HCT116 (cell line): ENCODE results near the gene CSDE1. TPM values are rescaled to one million over a fixed set of nuclear protein-coding genes. Genes with fewer than 3 reads are reported as not detected.

Source experiments
- ATAC-seq: fragments of 200-7000 bp; cut with Tn5 transposase; 2 replicates; pipeline ENCODE4 v1.9.1; 2020; ENCODE audit warnings: mild to moderate bottlenecking, moderate library complexity
- BruUV-seq: library from RNA; stranded (reverse); fragments of 400-500 nt; replicated peaks from 2 replicates; lab custom pipeline; 2021; lab: Mats Ljungman, UMichigan
- CTCF ChIA-PET: fragments of 300-600 bp; sonication (Branson Sonifier 250); formaldehyde crosslinking; loops from one replicate; lab custom pipeline; 2021; ENCODE audit warnings: antibody characterized with exemption; lab: Charles Lee
- POLR2A ChIA-PET: fragments of 300-600, 350-600 bp; sonication (Branson Sonifier 250); formaldehyde crosslinking; loops from one replicate; lab custom pipeline; 2021; ENCODE audit warnings: antibody characterized with exemption; lab: Charles Lee
- RAD21 ChIA-PET, 2 experiments: fragments of 300-600 bp; sonication (Branson Sonifier 250); formaldehyde crosslinking; loops; one replicate each; lab custom pipeline; 2023; ENCODE audit warnings: low total read pairs in 2 of 2; ENCODE audit not compliant: uncharacterized antibody in 2 of 2, unreplicated experiment in 2 of 2, low non-redundant PET in 1 of 2; lab: Charles Lee
- DNase-seq: peaks from one replicate; pipeline ENCODE4 v3.0.0-alpha.2; 2010; ENCODE audit warnings: low read depth, low spot score
- H2AFZ ChIP-seq: fragments of 200-600 bp; shearing (Covaris generic), sonication (generic); 2 replicates; pipeline ENCODE4 v1.6.1; 2017; ENCODE audit warnings: low read depth, mixed run types, mixed read lengths, antibody characterized with exemption, low read length; ENCODE audit not compliant: poor library complexity, severe bottlenecking
- H3K27ac ChIP-seq: 2 replicates; pipeline ENCODE4 v1.5.1; 2012; ENCODE audit warnings: low read depth, low read length
- H3K27me3 ChIP-seq: fragments of 200-600 bp; sonication (generic); 2 replicates; pipeline ENCODE4 v1.6.1; 2016; ENCODE audit warnings: mixed run types, low read length, mixed read lengths; ENCODE audit not compliant: insufficient read depth
- H3K36me3 ChIP-seq, 2 experiments: fragments of 200-500 bp in 1 of 2; fragments of 200-600 bp in 1 of 2; sonication (Bioruptor generic) in 1 of 2; sonication (generic) in 1 of 2; 2 replicates each; pipeline versions ENCODE4 v1.5.1 to v1.6.1; 2014 to 2016; ENCODE audit warnings: low read length in 2 of 2, inconsistent platforms in 1 of 2, mixed read lengths in 1 of 2, mixed run types in 1 of 2; ENCODE audit not compliant: insufficient read depth in 2 of 2, control insufficient read depth in 1 of 2
- H3K4me1 ChIP-seq, 2 experiments: fragments of 200-600 bp in 1 of 2; sonication (generic) in 1 of 2; 2 replicates each; pipeline versions ENCODE4 v1.5.1 to v1.6.1; 2012 to 2017; ENCODE audit warnings: low read length in 2 of 2, inconsistent platforms in 1 of 2, mild to moderate bottlenecking in 1 of 2, mixed read lengths in 1 of 2, mixed run types in 1 of 2, moderate library complexity in 1 of 2; ENCODE audit not compliant: insufficient read depth in 2 of 2, control insufficient read depth in 1 of 2
- H3K4me2 ChIP-seq: fragments of 200-600 bp; sonication (generic); 2 replicates; pipeline ENCODE4 v1.6.1; 2017; ENCODE audit warnings: mixed run types, low read length, mixed read lengths
- H3K4me3 ChIP-seq, 2 experiments: fragments of 200-600 bp in 1 of 2; sonication (generic) in 1 of 2; replicated peaks in 1 of 2; 2 replicates each; pipeline ENCODE4 v1.5.1; 2011 to 2016; ENCODE audit warnings: low read length in 2 of 2, control low read depth in 1 of 2, low read depth in 1 of 2, mild to moderate bottlenecking in 1 of 2, mixed read lengths in 1 of 2, mixed run types in 1 of 2
- H3K79me2 ChIP-seq: fragments of 200-600 bp; sonication (generic); 2 replicates; pipeline ENCODE4 v1.6.1; 2017; ENCODE audit warnings: mild to moderate bottlenecking, mixed run types, low read length, moderate library complexity, mixed read lengths; ENCODE audit not compliant: insufficient read depth
- H3K9ac ChIP-seq: fragments of 200-600 bp; sonication (generic); 2 replicates; pipeline ENCODE4 v1.6.1; 2016; ENCODE audit warnings: low read length, mixed read lengths
- H3K9me2 ChIP-seq: fragments of 200-600 bp; sonication (generic), shearing (Covaris generic); 2 replicates; pipeline ENCODE4 v1.6.1; 2017; ENCODE audit warnings: mixed run types, mild to moderate bottlenecking, moderate library complexity; ENCODE audit not compliant: insufficient read depth
- H3K9me3 ChIP-seq, 2 experiments: fragments of 200-500 bp in 1 of 2; fragments of 200-600 bp in 1 of 2; sonication (Bioruptor generic) in 1 of 2; sonication (generic) in 1 of 2; 2 replicates each; pipeline ENCODE4 v1.6.1; 2014 to 2017; ENCODE audit warnings: low read length in 2 of 2, mixed read lengths in 2 of 2, inconsistent platforms in 1 of 2, low read depth in 1 of 2, mild to moderate bottlenecking in 1 of 2, mixed run types in 1 of 2, moderate library complexity in 1 of 2; ENCODE audit not compliant: control insufficient read depth in 1 of 2, insufficient read depth in 1 of 2
- H4K20me1 ChIP-seq: fragments of 200-600 bp; sonication (generic), shearing (Covaris generic); 2 replicates; pipeline ENCODE4 v1.6.1; 2017; ENCODE audit warnings: mixed run types, mild to moderate bottlenecking, moderate library complexity; ENCODE audit not compliant: insufficient read depth
- CBX3 ChIP-seq: IDR thresholded peaks from 2 replicates; pipeline ENCODE4 v1.6.1; 2012; ENCODE audit warnings: low read depth
- EGR1 ChIP-seq: IDR thresholded peaks from 2 replicates; pipeline ENCODE4 v1.6.1; 2012; ENCODE audit warnings: low read depth
- ELF1 ChIP-seq: IDR thresholded peaks from 2 replicates; pipeline ENCODE4 v1.6.1; 2012; ENCODE audit warnings: low read depth, borderline replicate concordance
- EZH2 ChIP-seq: fragments of 200-600 bp; sonication (generic); IDR thresholded peaks from 2 replicates; pipeline ENCODE4 v1.6.1; 2017; ENCODE audit warnings: antibody characterized with exemption, mixed run types
- EZH2phosphoT487 ChIP-seq: fragments of 200-600 bp; IDR thresholded peaks from 2 replicates; pipeline ENCODE4 v1.6.1; 2018; ENCODE audit warnings: antibody characterized with exemption, borderline replicate concordance
- RAD21 ChIP-seq: IDR thresholded peaks from 2 replicates; pipeline ENCODE4 v1.6.1; 2012; ENCODE audit warnings: low read depth, mild to moderate bottlenecking
- SP1 ChIP-seq: IDR thresholded peaks from 2 replicates; pipeline ENCODE4 v1.6.1; 2012; ENCODE audit warnings: low read depth
- SRF ChIP-seq: IDR thresholded peaks from 2 replicates; pipeline ENCODE4 v1.6.1; 2012; ENCODE audit warnings: low read depth
- TCF7L2 ChIP-seq: IDR thresholded peaks from 2 replicates; pipeline ENCODE4 v1.7.0; 2011; ENCODE audit warnings: borderline replicate concordance, inconsistent platforms; ENCODE audit not compliant: insufficient read depth, insufficient read length; ENCODE audit errors: extremely low read depth
- YY1 ChIP-seq: IDR thresholded peaks from 2 replicates; pipeline ENCODE4 v1.6.1; 2011; ENCODE audit warnings: low read length, low read depth, moderate library complexity, mild to moderate bottlenecking; ENCODE audit not compliant: insufficient replicate concordance; ENCODE audit errors: extremely low read depth
- ZNF274 ChIP-seq: fragments of 200-500 bp; sonication (Bioruptor generic); IDR thresholded peaks from 2 replicates; pipeline ENCODE4 v1.6.1; 2014; ENCODE audit warnings: mild to moderate bottlenecking, low read depth, low read length, inconsistent platforms
- intact Hi-C: fragments of 100-400 bp; cut with micrococcal nuclease; formaldehyde crosslinking; loops from 2 replicates; pipeline ENCODE4 v1.10.0; 2022
- total RNA-seq: library from RNA; stranded (reverse); gene quantifications from one replicate; pipeline ENCODE4 v1.2.1, GENCODE V29; 2021; ENCODE audit not compliant: unreplicated experiment
- TF ChIP-seq, protein P1 (sequence below): IDR thresholded peaks from 2 replicates; pipeline ENCODE4 v1.6.1; 2012
- TF ChIP-seq, protein P2 (sequence below), 3 experiments: fragments of 200-600 bp in 1 of 3; sonication (generic) in 1 of 3; IDR thresholded peaks in 2 of 3; conservative IDR thresholded peaks in 1 of 3; 2 replicates each; pipeline ENCODE4 v1.5.1; 2012 to 2017; ENCODE audit warnings: low read depth in 2 of 3, low read length in 2 of 3, antibody characterized with exemption in 1 of 3, borderline replicate concordance in 1 of 3, control low read depth in 1 of 3, mild to moderate bottlenecking in 1 of 3, mixed read lengths in 1 of 3, mixed run types in 1 of 3, moderate library complexity in 1 of 3; ENCODE audit not compliant: insufficient read depth in 1 of 3
- TF ChIP-seq, protein P3 (sequence below): IDR thresholded peaks from 2 replicates; pipeline ENCODE4 v1.6.1; 2012; ENCODE audit warnings: low read depth
- TF ChIP-seq, protein P4 (sequence below): IDR thresholded peaks from 2 replicates; pipeline ENCODE4 v1.6.1; 2011; ENCODE audit warnings: mild to moderate bottlenecking, low read length, moderate library complexity; ENCODE audit not compliant: insufficient replicate concordance; ENCODE audit errors: extremely low read depth

CSDE1 gene
- total RNA-seq, 1 experiment from 2014 or later: 515 TPM

DNA sequence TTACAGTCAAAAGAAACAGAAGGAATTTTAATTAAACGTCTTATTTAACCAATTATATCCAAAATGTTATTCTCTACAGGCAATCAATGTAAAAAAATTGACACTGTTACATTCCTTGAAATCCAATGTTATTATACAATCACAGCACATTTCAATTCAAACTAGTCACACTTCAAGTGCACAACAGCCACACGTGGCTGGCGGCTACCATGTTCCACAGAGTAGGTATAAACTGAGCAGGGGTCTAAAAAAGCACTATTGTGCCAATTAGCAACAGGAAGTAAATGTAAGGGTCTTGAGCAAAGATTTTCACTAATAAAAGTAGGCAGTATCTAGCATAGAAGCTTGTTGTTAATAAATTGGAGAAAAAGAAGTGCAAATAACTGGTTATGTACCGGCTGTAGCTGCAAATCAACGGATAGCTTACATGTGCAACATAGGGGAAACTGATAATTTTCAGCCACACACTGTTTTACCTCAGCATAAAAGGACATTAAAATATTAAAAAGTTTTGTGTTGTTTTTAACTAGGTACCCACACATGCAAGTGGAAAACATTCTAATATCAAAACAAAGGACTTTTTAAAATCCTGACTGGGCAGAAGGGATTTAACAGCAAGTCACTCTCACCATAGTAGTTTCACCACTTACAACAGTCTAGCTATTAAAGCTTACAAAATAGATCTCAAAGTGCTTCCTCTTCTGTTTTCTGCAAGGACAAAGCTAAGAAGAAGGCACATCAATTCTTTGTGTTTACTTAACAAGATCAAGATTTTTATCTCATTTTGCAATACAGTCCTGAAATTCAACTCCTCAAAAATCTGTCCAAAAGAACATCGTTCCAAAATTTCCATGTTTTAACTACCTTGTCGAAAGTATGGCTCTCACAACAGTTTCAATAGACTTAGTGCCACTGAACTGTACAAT, 2.5 kb downstream of the CSDE1 start:
- ATAC-seq (no peak), DNase-seq (no peak)
- Histone ChIP-seq H4K20me1 (peaks cover 63% of the 10 kb centered on the region), H3K4me3 (no peak overlapping the region), H3K9me3 (no peaks in the 10 kb centered on the region), H3K4me2 (peak overlapping the region; percentile 89; the same call in 1 of the 2 replicates), H3K9me2 (no peaks in the 10 kb centered on the region), H3K36me3 (peaks cover 0 to 7% of the 10 kb centered on the region in 2 experiments; a peak in 2 of 4 replicates), H3K4me1 (peaks cover 12 to 28% of the 10 kb centered on the region in 2 experiments), H2AFZ (no peak overlapping the region), H3K27ac (no peak overlapping the region), H3K79me2 (peaks cover 75% of the 10 kb centered on the region), H3K9ac (no peak overlapping the region), H3K27me3 (no peaks in the 10 kb centered on the region)
- intact Hi-C loops: loop anchor here (5.0 to 10.0 kb wide), 2 partner anchors 290 to 408 kb away; no protein-coding TSS in a partner anchor
- BruUV-seq: no TSS peak
- CTCF ChIA-PET: no interaction called here
- RAD21 ChIA-PET: no interaction called here
- TF ChIP-seq, protein P1, sequence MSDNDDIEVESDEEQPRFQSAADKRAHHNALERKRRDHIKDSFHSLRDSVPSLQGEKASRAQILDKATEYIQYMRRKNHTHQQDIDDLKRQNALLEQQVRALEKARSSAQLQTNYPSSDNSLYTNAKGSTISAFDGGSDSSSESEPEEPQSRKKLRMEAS: no peak
- TF ChIP-seq EZH2phosphoT487: no peak
- no peak for TF ChIP-seq EGR1
- no peak for TF ChIP-seq EZH2
- TF ChIP-seq CBX3: no peak
- TF ChIP-seq YY1: no peak
- TF ChIP-seq SRF: no peak
- no peak for TF ChIP-seq SP1
- TF ChIP-seq, protein P2, sequence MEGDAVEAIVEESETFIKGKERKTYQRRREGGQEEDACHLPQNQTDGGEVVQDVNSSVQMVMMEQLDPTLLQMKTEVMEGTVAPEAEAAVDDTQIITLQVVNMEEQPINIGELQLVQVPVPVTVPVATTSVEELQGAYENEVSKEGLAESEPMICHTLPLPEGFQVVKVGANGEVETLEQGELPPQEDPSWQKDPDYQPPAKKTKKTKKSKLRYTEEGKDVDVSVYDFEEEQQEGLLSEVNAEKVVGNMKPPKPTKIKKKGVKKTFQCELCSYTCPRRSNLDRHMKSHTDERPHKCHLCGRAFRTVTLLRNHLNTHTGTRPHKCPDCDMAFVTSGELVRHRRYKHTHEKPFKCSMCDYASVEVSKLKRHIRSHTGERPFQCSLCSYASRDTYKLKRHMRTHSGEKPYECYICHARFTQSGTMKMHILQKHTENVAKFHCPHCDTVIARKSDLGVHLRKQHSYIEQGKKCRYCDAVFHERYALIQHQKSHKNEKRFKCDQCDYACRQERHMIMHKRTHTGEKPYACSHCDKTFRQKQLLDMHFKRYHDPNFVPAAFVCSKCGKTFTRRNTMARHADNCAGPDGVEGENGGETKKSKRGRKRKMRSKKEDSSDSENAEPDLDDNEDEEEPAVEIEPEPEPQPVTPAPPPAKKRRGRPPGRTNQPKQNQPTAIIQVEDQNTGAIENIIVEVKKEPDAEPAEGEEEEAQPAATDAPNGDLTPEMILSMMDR (IDR thresholded peaks at IDR 0.05 in 2 of 3, conservative IDR thresholded peaks at IDR 0.05 in 1 of 3; ENCODE audit: borderline replicate concordance in 1 of 3, insufficient read depth in 1 of 3, low read depth in 2 of 3, low read length in 2 of 3): no peak
- TF ChIP-seq ELF1: no peak
- TF ChIP-seq, protein P3, sequence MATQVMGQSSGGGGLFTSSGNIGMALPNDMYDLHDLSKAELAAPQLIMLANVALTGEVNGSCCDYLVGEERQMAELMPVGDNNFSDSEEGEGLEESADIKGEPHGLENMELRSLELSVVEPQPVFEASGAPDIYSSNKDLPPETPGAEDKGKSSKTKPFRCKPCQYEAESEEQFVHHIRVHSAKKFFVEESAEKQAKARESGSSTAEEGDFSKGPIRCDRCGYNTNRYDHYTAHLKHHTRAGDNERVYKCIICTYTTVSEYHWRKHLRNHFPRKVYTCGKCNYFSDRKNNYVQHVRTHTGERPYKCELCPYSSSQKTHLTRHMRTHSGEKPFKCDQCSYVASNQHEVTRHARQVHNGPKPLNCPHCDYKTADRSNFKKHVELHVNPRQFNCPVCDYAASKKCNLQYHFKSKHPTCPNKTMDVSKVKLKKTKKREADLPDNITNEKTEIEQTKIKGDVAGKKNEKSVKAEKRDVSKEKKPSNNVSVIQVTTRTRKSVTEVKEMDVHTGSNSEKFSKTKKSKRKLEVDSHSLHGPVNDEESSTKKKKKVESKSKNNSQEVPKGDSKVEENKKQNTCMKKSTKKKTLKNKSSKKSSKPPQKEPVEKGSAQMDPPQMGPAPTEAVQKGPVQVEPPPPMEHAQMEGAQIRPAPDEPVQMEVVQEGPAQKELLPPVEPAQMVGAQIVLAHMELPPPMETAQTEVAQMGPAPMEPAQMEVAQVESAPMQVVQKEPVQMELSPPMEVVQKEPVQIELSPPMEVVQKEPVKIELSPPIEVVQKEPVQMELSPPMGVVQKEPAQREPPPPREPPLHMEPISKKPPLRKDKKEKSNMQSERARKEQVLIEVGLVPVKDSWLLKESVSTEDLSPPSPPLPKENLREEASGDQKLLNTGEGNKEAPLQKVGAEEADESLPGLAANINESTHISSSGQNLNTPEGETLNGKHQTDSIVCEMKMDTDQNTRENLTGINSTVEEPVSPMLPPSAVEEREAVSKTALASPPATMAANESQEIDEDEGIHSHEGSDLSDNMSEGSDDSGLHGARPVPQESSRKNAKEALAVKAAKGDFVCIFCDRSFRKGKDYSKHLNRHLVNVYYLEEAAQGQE: no peak
- no peak for TF ChIP-seq TCF7L2
- TF ChIP-seq, protein P4, sequence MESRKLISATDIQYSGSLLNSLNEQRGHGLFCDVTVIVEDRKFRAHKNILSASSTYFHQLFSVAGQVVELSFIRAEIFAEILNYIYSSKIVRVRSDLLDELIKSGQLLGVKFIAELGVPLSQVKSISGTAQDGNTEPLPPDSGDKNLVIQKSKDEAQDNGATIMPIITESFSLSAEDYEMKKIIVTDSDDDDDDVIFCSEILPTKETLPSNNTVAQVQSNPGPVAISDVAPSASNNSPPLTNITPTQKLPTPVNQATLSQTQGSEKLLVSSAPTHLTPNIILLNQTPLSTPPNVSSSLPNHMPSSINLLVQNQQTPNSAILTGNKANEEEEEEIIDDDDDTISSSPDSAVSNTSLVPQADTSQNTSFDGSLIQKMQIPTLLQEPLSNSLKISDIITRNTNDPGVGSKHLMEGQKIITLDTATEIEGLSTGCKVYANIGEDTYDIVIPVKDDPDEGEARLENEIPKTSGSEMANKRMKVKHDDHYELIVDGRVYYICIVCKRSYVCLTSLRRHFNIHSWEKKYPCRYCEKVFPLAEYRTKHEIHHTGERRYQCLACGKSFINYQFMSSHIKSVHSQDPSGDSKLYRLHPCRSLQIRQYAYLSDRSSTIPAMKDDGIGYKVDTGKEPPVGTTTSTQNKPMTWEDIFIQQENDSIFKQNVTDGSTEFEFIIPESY: no peak
- no peak for TF ChIP-seq RAD21
- no peak for TF ChIP-seq ZNF274
- POLR2A ChIA-PET: no interaction called here
